ENCODE results near the gene RNF166. TPM values are rescaled to one million over a fixed set of nuclear protein-coding genes. Genes with fewer than 3 reads are reported as not detected.

The RNF166 gene
- total RNA-seq, 2 experiments from 2014 or later, result 334 to 355 TPM

GRCh38 chr16:88673716-88674379 is 32.4 kb downstream of the RNF166 start:
- no peaks in the 10 kb centered on the region for H3K27me3 Mint-ChIP-seq
- TF ChIP-seq CTCF (IDR thresholded peaks at IDR 0.05), result no peak
- no peak overlapping the region for H3K4me3 ChIP-seq (ENCODE audit: low read length)
- H3K4me3 Mint-ChIP-seq, result no peak overlapping the region
- intact Hi-C loops (cut with DNase I, micrococcal nuclease), result no loop called here
- ChIA-PET CTCF (interaction anchor here (0.8 kb wide), 1 partner anchor 11 kb away, joined by 3 read pairs; no protein-coding TSS in a partner anchor), POLR2A (no interaction called here)
- H3K27me3 ChIP-seq (ENCODE audit: control insufficient read depth in 1 of 2, insufficient read depth in 2 of 2, low read length in 2 of 2), result no peaks in the 10 kb centered on the region
- no peaks in the 10 kb centered on the region for H3K4me1 Mint-ChIP-seq (ENCODE audit: low read depth)
- no peaks in the 10 kb centered on the region for H3K9me3 Mint-ChIP-seq
- H3K36me3 Mint-ChIP-seq (ENCODE audit: low read depth), result peaks cover 19% of the 10 kb centered on the region
- peaks cover 2% of the 10 kb centered on the region for H3K4me1 ChIP-seq (ENCODE audit: insufficient read depth, low read length)
- H3K36me3 ChIP-seq (ENCODE audit: insufficient read depth, low read length), result peaks cover 31% of the 10 kb centered on the region
- ATAC-seq (ENCODE audit: poor library complexity) (no peak), DNase-seq (no peak)
- H3K27ac ChIP-seq (ENCODE audit: low read depth in 1 of 2, low read length in 2 of 2), result no peak overlapping the region
- H3K27ac Mint-ChIP-seq, result no peak overlapping the region
- no peaks in the 10 kb centered on the region for H3K9me3 ChIP-seq (ENCODE audit: control insufficient read depth in 1 of 2, insufficient read depth in 1 of 2, low read length in 2 of 2)

GRCh38 chr16:88672776-88673175 is 33.4 kb downstream of the RNF166 start:
- H3K27me3 Mint-ChIP-seq, result no peaks in the 10 kb centered on the region
- intact Hi-C loops (cut with DNase I, micrococcal nuclease), result no loop called here
- DNase-seq (no peak), ATAC-seq (ENCODE audit: poor library complexity) (no peak)
- Histone ChIP-seq H3K9me3 (ENCODE audit: control insufficient read depth in 1 of 2, insufficient read depth in 1 of 2, low read length in 2 of 2) (no peaks in the 10 kb centered on the region), H3K36me3 (ENCODE audit: insufficient read depth, low read length) (peaks cover 21% of the 10 kb centered on the region), H3K4me3 (ENCODE audit: low read length) (no peak overlapping the region), H3K4me1 (ENCODE audit: insufficient read depth, low read length) (no peaks in the 10 kb centered on the region), H3K27me3 (ENCODE audit: control insufficient read depth in 1 of 2, insufficient read depth in 2 of 2, low read length in 2 of 2) (no peaks in the 10 kb centered on the region), H3K27ac (ENCODE audit: low read depth in 1 of 2, low read length in 2 of 2) (no peak overlapping the region)
- H3K9me3 Mint-ChIP-seq, result no peaks in the 10 kb centered on the region
- no peak overlapping the region for H3K27ac Mint-ChIP-seq
- no peaks in the 10 kb centered on the region for H3K4me1 Mint-ChIP-seq (ENCODE audit: low read depth)
- no peak overlapping the region for H3K4me3 Mint-ChIP-seq
- ChIA-PET POLR2A (interaction anchor here (0.6 to 1.2 kb wide), 3 partner anchors 9 to 12 kb away, joined by 3 to 4 read pairs (median 3); no protein-coding TSS in a partner anchor), CTCF (interaction anchor here (0.8 kb wide), 1 partner anchor 12 kb away, joined by 3 read pairs; no protein-coding TSS in a partner anchor)
- peaks cover 8% of the 10 kb centered on the region for H3K36me3 Mint-ChIP-seq (ENCODE audit: low read depth)
- TF ChIP-seq CTCF (IDR thresholded peaks at IDR 0.05), result no peak

DNA sequence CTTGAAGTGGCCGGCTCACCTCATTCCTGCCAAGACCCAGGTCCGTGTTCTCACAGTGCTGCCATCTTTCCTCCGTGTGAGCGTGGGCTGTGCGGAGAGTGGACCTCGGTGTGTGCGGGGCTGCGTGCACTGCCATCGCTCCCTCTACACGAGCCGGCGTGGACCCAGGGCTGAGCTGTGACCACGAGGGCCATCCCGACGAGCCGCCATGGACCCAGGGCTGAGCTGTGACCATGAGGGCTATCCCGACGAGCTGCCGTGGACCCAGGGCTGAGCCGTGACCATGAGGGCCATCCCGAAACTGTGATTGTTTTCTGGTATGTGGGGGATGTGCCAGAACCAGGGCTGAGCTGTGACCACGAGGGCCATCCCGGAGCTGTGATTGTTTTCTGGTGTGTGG is 34.4 kb downstream of the RNF166 start:
- no peaks in the 10 kb centered on the region for H3K4me1 ChIP-seq (ENCODE audit: insufficient read depth, low read length)
- H3K4me1 Mint-ChIP-seq (ENCODE audit: low read depth), result no peaks in the 10 kb centered on the region
- ChIA-PET CTCF (no interaction called here), POLR2A (no interaction called here)
- intact Hi-C loops (cut with DNase I, micrococcal nuclease), result no loop called here
- H3K4me3 ChIP-seq (ENCODE audit: low read length), result no peak overlapping the region
- H3K9me3 ChIP-seq (ENCODE audit: control insufficient read depth in 1 of 2, insufficient read depth in 1 of 2, low read length in 2 of 2), result no peaks in the 10 kb centered on the region
- no peak overlapping the region for H3K27ac ChIP-seq (ENCODE audit: low read depth in 1 of 2, low read length in 2 of 2)
- no peak overlapping the region for H3K27ac Mint-ChIP-seq
- H3K36me3 ChIP-seq (ENCODE audit: insufficient read depth, low read length), result peaks cover 11% of the 10 kb centered on the region
- no peaks in the 10 kb centered on the region for H3K9me3 Mint-ChIP-seq
- no peak overlapping the region for H3K4me3 Mint-ChIP-seq
- no peak for DNase-seq
- no peak for TF ChIP-seq CTCF (IDR thresholded peaks at IDR 0.05)
- ATAC-seq (ENCODE audit: poor library complexity), result no peak
- peaks cover 5% of the 10 kb centered on the region for H3K36me3 Mint-ChIP-seq (ENCODE audit: low read depth)
- no peaks in the 10 kb centered on the region for H3K27me3 Mint-ChIP-seq
- no peaks in the 10 kb centered on the region for H3K27me3 ChIP-seq (ENCODE audit: control insufficient read depth in 1 of 2, insufficient read depth in 2 of 2, low read length in 2 of 2)

All from CD4-positive, alpha-beta T cell (primary cell).